ENCODE results near the gene KNDC1.

- TF ChIP-seq ZBTB33 (IDR thresholded peaks at IDR 0.05) (no peak), EZH2 (IDR thresholded peaks at IDR 0.05; ENCODE audit: borderline replicate concordance, control insufficient read depth, low read depth, low read length) (no peak), NR2C2 (IDR thresholded peaks at IDR 0.05; ENCODE audit: borderline replicate concordance, control insufficient read depth, insufficient read length, low read depth) (no peak), MXI1 (IDR thresholded peaks at IDR 0.05; ENCODE audit: low read depth, low read length) (no peak), CBX3 (IDR thresholded peaks at IDR 0.05; ENCODE audit: borderline replicate concordance, low read depth) (no peak), RAD21 (IDR thresholded peaks at IDR 0.05; ENCODE audit: insufficient read depth, low read depth, low read length) (no peak), YY1 (IDR thresholded peaks at IDR 0.05; ENCODE audit: low read depth, low read length) (no peak), CREM (IDR thresholded peaks at IDR 0.05; ENCODE audit: low read depth) (no peak), CREB1 (IDR thresholded peaks at IDR 0.05; ENCODE audit: low read depth) (no peak)
- TF ChIP-seq, protein P1, sequence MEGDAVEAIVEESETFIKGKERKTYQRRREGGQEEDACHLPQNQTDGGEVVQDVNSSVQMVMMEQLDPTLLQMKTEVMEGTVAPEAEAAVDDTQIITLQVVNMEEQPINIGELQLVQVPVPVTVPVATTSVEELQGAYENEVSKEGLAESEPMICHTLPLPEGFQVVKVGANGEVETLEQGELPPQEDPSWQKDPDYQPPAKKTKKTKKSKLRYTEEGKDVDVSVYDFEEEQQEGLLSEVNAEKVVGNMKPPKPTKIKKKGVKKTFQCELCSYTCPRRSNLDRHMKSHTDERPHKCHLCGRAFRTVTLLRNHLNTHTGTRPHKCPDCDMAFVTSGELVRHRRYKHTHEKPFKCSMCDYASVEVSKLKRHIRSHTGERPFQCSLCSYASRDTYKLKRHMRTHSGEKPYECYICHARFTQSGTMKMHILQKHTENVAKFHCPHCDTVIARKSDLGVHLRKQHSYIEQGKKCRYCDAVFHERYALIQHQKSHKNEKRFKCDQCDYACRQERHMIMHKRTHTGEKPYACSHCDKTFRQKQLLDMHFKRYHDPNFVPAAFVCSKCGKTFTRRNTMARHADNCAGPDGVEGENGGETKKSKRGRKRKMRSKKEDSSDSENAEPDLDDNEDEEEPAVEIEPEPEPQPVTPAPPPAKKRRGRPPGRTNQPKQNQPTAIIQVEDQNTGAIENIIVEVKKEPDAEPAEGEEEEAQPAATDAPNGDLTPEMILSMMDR (IDR thresholded peaks at IDR 0.05 in 2 of 3, conservative IDR thresholded peaks at IDR 0.05 in 1 of 3; ENCODE audit: control insufficient read depth in 2 of 3, extremely low read depth in 1 of 3, insufficient read depth in 1 of 3, low read depth in 3 of 3, low read length in 3 of 3): no peak
Observed at GRCh38 chr10:133239990-133240389, 80.0 kb downstream of the KNDC1 start.
